HG03045 (cell line): ENCODE results near the gene PPP1R15B.

Experiments
- ATAC-seq: cut with Tn5 transposase; IDR thresholded peaks from one replicate; pipeline ENCODE4 v1.9.1; 2021; ENCODE audit warnings: mild to moderate bottlenecking, moderate library complexity; ENCODE audit not compliant: unreplicated experiment

Gene PPP1R15B

DNA sequence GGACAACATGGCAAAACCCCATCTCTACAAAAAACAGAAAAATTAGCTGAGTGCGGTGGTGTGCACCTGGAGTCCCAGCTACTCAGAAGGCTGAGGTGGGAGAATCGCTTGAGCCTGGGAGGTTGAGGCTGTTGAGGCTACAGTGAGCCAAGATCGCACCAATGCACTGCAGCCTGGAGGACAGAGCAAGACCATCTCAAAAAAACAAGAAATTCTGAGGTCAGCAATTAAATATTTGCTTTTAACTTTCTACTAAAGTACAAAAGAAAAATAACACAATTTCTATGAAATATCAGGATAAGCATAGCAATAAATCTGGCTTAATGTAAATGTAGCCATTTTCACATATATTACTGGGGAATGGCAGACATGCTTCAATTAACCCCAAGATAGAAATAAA is 9.9 kb downstream of the PPP1R15B start:
- ATAC-seq = no peak

- ATAC-seq = no peak
Observed at GRCh38 chr1:204400882-204401510, 10.6 kb downstream of the PPP1R15B start.

DNA sequence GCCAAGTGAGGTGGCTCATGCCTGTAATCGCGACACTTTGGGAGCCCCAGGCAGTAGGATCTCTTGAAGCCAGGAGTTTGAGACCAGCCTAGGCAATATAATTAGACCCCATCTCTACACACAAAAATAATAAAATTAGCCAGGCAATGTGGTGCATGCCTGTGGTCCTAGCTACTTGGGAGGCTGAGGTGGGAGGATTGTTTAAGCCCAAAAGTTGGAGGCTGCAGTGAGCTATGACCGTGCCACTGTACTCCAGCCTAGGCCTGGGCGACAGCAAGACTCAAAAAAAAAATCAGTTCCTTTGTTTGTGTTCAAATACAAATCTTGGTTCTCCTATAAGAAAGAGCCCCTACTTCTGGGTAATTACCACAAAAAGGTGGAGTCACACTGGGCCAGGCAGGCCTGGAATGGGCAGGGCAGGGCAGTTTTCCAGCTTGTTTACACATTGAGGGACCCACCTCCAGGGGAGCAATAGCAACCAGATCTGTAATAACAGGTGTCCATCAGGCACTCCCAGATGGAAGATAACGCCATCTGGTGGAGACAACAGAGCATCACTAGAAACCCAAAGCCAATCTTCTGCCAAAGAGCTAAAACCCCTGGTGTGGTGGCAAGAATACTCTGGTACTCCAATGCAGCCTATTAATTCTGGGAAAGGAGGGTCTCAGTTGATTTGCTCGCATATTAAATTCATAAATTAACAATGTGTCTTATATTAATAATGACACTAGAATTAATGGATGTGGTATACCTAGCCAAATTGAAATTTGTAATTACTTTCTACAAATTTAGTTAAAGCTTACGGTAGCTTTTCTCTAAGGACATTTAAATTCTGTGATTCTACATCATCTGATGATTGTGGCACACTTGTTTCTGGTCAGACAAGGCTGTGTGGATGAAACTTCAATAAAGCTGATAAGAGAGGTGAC is 13.2 kb downstream of the PPP1R15B start:
- peak; percentile 59 for ATAC-seq

GRCh38 chr1:204396015-204396583 is 15.5 kb downstream of the PPP1R15B start:
- no peak for ATAC-seq

GRCh38 chr1:204391629-204392028 is 20.0 kb downstream of the PPP1R15B start:
- no peak for ATAC-seq

DNA sequence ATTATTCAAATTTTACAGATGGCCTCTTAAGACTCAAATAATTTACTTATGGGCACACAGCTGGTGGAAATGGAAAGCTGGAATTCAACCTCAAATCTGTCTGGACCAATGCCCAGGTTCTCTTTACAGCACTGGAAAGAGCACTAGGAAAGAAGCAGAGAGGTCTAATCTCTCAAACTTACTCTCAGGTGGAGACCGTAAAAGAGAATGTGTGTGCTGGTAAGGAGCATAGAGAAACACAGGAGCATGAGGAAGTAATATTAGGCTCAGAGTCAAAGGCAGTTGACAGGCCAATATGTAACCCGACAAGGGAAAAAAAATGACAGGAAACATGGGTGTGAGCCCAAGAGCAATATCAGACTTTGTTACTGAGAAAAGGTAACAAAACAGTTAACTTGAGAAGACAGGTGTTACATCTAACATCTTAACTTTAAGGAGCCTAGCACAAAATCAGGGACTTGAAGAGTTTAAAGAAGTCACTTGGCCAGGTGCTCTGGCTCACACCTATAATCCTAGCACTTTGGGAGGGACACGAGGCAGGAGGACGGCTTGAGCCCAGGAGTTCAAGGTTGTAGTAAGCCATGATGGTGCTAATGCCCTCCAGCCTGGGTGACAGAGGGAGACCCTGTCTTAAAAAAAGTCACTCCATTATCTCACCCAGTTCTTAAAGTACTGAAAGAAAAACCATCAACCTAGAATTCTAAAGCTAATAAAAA is 20.7 kb downstream of the PPP1R15B start:
- no peak for ATAC-seq

- ATAC-seq = no peak
Observed at GRCh38 chr1:204385727-204386126, 25.9 kb downstream of the PPP1R15B start.

DNA sequence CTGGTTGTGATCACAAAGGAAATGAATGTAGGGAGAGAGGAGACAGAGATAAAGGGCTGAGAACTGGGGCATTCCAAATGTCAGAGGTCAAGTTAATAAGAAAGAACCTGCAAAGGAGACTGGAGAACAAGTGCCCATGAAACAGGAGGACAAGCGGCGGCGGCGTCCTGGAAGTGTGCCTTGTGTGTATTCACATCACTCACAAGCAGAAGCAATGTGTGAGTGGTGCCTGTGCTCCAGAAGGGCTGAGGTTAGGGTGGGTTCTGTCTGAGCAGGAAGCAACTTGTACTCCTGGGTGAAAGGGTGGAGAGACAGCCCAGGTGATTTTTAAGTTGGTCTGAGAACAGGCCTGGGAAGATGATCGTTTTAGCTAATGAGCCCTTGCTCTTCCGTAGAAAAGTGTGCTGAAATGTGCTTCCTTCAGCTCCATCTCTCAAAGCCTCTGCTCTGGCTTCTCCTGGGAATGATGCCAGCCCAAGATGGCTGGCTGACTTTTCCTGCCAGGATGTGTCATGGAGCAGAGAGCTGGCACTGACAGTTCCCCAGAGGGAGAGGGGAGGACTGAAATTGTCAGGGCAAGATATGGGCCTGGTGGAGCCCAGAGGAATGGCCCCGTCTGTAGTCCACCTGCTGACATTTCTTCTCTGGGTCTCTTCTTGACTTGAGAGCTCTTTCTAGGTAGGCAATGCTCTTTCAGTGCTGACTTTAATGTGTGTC is 26.8 kb downstream of the PPP1R15B start:
- no peak for ATAC-seq

GRCh38 chr1:204383163-204383904 is 28.3 kb downstream of the PPP1R15B start:
- no peak for ATAC-seq

DNA sequence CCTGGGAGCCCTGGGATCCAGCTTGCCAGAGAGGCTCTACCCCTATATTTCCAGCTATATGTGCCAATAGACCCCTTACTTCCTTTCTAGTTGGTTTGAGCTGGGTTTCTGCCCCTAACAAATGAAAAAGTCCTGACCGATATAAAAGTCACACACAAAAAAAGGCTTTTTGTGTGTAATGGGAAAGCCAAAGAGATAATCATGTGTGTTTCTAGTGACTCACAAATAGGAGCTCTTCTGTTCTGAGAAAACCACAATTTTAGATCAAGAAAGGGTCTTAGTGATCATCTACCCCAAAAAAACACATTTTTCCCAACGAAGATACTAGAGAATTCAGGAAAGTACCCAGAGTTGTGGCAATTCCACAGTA is 28.9 kb downstream of the PPP1R15B start:
- ATAC-seq = no peak

GRCh38 chr1:204380293-204380831 is 31.3 kb downstream of the PPP1R15B start:
- ATAC-seq = no peak

GRCh38 chr1:204377800-204378668 is 33.6 kb downstream of the PPP1R15B start:
- ATAC-seq = no peak

DNA sequence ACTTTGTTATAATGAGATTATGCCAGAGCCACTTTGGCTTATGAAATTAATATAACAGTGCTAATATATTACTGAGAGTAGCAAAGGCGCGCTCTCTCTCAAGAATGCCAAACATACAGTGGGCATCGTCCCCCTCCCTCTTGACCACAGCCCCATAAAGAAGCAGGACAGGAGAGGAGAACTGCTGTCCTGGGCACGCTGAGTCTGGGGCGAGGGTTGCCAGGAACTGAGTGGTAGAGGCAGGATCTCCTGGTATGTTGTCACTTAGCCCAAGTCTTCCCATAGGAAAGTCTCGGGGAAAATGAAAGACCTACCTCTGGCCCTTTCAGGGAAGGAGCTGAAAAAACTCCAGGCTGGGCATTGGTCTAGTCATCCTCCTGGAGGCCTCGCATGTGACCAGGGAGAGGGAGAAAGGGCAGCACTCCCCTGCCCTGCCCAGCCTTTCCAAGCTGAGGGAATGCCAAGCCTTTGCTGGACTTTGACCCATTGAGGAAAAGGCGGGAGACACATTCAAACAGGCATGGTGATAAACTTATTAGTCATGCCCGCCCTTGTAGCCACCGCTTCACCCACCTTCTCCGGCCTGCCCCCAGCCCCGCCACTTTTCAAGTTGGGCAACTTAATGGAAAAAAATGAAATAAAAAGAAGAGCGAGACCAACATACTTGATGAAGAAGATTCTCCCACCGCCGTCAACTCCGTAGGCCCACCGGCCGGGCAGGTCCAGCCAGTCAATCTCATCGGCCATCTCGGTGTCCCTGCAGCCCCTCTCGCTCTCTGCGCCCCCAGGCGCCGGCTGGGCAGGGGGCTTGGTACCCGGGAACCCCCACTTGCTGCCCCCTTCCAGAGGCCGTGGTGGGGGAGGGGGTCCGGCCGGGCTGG is 34.5 kb downstream of the PPP1R15B start:
- ATAC-seq = no peak

GRCh38 chr1:204376465-204376864 is 35.2 kb downstream of the PPP1R15B start:
- no peak for ATAC-seq

GRCh38 chr1:204373911-204374310 is 37.7 kb downstream of the PPP1R15B start:
- no peak for ATAC-seq

GRCh38 chr1:204370176-204370575 is 41.4 kb downstream of the PPP1R15B start:
- no peak for ATAC-seq

- no peak for ATAC-seq
Observed at GRCh38 chr1:204368996-204369726, 42.5 kb downstream of the PPP1R15B start.
